ENCODE measurements around the gene TANK. TPM values are rescaled to one million over a fixed set of nuclear protein-coding genes. Genes with fewer than 3 reads are reported as not detected.
A peak's percentile ranks its signal among the peaks of the same experiment; 100 is the strongest.
"Not testable (repeated sequence)": the region's sequence is repeated elsewhere in the genome, so short reads cannot be mapped to it uniquely, and the experiment has no call there.

TANK gene
- total and polyA plus RNA-seq, 8 donors = 53.7 to 80.3 (median 70.2) TPM

DNA sequence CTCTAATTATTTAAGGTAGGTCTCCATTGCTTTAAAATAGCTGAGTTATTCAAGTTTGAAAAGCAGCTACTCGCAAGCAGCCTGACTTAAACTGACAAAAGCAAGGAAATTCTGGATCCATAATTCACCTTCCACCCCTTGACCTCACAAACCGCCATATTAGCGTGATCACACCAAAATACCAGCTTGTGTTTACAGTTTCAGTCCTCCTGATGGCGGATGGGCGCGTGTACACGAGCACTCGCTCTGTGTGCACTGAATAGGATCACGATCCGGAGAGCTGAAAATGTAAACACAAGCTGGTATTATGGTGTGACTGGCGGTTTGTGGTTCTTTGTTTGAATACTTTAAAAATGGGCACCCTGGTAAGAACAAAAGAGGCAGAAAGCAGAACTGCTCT, 105.6 kb downstream of the TANK start:
- Histone ChIP-seq H3K4me3 (no peak overlapping the region), H3K9me3 (no peaks in the 10 kb centered on the region), H3K4me1 (no peaks in the 10 kb centered on the region), H3K27ac (no peak overlapping the region), H3K27me3 (no peaks in the 10 kb centered on the region), H3K36me3 (no peaks in the 10 kb centered on the region)
- intact Hi-C loops (cut with DNase I) = no loop called here
- TF ChIP-seq, protein P1, sequence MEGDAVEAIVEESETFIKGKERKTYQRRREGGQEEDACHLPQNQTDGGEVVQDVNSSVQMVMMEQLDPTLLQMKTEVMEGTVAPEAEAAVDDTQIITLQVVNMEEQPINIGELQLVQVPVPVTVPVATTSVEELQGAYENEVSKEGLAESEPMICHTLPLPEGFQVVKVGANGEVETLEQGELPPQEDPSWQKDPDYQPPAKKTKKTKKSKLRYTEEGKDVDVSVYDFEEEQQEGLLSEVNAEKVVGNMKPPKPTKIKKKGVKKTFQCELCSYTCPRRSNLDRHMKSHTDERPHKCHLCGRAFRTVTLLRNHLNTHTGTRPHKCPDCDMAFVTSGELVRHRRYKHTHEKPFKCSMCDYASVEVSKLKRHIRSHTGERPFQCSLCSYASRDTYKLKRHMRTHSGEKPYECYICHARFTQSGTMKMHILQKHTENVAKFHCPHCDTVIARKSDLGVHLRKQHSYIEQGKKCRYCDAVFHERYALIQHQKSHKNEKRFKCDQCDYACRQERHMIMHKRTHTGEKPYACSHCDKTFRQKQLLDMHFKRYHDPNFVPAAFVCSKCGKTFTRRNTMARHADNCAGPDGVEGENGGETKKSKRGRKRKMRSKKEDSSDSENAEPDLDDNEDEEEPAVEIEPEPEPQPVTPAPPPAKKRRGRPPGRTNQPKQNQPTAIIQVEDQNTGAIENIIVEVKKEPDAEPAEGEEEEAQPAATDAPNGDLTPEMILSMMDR (IDR thresholded peaks at IDR 0.05) = no peak
- DNase-seq = no peak
- no peak for ATAC-seq

DNA sequence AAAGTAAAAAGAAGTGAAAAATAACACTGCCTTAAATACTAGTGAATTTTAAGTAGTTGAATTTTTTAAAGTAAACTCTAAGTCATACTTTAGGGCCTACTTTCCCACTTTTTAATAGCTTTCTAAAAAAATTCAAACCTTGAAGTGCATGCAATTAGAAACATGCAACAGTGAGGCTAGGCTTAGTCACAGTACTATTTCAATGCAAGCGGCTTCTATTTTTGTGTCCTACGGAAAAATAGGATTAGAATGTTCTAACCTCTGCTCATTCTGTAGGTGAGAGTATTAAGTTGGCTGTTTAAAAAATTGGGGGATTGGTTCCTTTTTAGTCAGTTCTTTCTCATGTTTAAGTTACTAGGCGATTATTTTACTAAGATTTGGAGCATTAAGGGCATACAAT, 108.9 kb downstream of the TANK start:
- no peaks in the 10 kb centered on the region for H3K27me3 ChIP-seq
- no peaks in the 10 kb centered on the region for H3K4me1 ChIP-seq
- H3K9me3 ChIP-seq = no peaks in the 10 kb centered on the region
- ATAC-seq (no peak), DNase-seq (no peak)
- intact Hi-C loops (cut with DNase I) = no loop called here
- H3K36me3 ChIP-seq = no peaks in the 10 kb centered on the region
- no peak overlapping the region for H3K4me3 ChIP-seq
- H3K27ac ChIP-seq = no peak overlapping the region
- TF ChIP-seq, protein P1 (IDR thresholded peaks at IDR 0.05) = no peak

DNA sequence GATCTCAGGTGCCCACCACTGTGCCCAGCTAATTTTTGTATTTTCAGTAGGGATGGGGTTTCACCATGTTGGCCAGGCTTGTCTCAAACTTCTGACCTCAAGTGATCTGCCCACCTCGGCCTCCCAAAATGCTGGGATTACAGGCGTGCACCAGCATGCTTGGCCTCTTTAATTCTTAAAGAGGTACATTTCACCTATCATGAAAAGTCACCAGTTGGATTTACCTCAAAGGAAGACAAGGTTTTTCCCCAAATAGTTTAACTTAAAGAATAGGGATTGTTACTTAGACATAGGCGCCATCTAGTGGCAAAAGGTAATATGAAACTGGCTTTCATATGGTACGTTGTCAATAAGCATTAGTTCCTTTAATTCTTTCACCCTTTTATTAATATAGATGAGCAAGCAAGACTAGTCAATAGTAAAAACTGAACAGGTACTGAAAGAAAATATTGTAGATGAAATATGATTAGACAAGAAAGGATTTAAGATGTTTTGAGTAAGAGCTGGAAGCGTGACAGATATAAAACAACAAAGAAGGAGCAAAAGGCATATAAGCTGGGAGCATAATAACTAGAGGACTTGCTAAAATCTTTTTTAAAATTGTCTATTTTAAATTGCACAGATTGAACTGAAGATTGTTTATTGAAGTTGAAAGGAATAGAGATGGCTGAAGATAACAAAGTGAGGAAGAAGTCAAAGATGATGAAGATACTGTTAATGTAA, 113.0 kb downstream of the TANK start:
- ATAC-seq = peak; percentile 60
- TF ChIP-seq, protein P1 (IDR thresholded peaks at IDR 0.05) = peak; percentile 71 to 77
- no peaks in the 10 kb centered on the region for H3K27me3 ChIP-seq
- no peaks in the 10 kb centered on the region for H3K36me3 ChIP-seq
- DNase-seq = peak in 1 of 4 donors; percentile 21
- intact Hi-C loops (cut with DNase I) = no loop called here
- no peak overlapping the region for H3K27ac ChIP-seq
- no peak overlapping the region for H3K4me3 ChIP-seq
- H3K9me3 ChIP-seq = no peaks in the 10 kb centered on the region
- H3K4me1 ChIP-seq = no peaks in the 10 kb centered on the region

DNA sequence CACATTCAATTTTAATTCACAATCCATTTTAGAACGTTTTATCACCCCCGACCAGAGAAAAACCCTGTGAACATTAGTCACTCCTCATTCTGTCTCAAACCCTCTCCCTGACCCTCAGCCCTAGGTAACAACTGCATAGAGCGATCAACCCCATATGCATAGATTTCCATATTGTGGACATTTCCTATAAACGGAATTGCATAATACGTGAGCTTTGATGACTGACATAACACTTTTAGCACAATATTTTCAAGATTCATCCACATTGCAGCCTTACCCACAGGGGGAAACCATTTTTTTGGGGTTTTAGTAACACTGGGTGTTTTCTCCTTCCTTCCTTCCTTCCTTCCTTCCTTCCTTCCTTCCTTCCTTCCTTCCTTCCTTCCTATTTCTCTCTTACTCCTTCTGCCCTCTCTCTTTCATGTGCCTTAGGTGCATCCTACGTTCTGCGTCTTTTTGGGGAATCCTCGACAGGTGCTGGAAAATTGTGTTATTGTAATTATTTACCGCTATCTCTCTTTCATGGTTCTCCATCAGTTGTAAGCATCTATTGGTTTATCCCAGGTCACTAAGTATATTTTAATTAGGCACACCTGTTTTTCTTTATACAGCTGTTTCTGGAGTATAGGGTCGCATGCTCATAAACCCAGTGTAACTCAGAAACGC, 118.5 kb downstream of the TANK start:
- ATAC-seq; H3K4me1 ChIP-seq; H3K36me3 ChIP-seq; DNase-seq; H3K27me3 ChIP-seq; H3K4me3 ChIP-seq; H3K9me3 ChIP-seq; H3K27ac ChIP-seq; intact Hi-C loops (cut with DNase I): not testable (repeated sequence)

DNA sequence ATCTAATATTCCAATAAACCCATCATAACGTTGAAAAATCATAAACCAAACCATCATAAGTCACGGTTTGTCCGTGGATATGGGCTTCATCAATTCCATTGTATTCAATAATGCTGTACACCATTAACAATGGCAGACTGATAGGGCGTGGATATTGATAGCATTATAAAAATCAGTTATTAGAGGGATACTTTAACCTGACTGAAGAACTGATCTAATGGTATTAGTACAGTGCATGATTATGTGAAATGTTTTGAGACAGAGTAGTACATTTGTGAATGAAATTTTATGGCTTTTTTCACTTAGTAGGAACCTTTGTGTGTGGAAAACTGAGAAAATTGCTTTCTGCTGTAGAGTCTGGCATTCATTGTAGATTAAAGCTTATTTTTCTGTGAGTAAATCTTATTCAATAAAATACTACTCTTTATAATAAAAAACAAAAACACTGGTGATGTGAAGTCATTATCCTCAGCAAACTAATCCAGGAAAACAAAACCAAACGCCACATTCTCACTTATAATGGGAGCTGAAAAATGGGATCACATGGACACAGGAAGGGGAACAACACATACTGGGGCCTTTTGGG, 119.1 kb downstream of the TANK start:
- H3K27ac ChIP-seq; intact Hi-C loops (cut with DNase I); H3K27me3 ChIP-seq; H3K9me3 ChIP-seq; H3K36me3 ChIP-seq; ATAC-seq; H3K4me1 ChIP-seq; DNase-seq; H3K4me3 ChIP-seq: not testable (repeated sequence)

DNA sequence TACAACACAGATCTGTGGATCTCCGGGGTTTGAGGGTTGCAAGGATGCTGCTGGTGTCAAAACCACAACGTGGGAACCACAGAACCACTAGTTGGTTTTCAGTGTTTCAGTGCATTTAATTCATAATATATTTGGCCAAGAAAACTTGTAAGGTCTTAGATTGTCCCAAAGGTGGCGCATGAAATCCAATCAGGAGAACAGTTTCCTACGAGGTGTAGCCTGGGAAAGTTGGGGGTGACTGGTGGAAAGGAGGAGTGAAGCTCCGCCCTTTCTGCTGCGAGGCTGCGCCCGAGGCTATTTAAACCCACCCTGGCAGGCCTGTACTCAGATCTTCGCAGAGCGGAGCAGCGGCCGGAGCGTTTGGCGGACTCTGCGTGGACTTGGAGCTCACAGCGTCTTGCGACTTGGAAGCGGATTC, 120.7 kb downstream of the TANK start:
- H3K4me3 ChIP-seq; H3K9me3 ChIP-seq; H3K36me3 ChIP-seq; ATAC-seq; intact Hi-C loops (cut with DNase I); H3K27ac ChIP-seq; H3K4me1 ChIP-seq: not testable (repeated sequence)
- DNase-seq = peak in 2 of 4 donors; percentile 83 to 96
- H3K27me3 ChIP-seq = peaks cover 0 to 14% of the 10 kb centered on the region in 2 donors

DNA sequence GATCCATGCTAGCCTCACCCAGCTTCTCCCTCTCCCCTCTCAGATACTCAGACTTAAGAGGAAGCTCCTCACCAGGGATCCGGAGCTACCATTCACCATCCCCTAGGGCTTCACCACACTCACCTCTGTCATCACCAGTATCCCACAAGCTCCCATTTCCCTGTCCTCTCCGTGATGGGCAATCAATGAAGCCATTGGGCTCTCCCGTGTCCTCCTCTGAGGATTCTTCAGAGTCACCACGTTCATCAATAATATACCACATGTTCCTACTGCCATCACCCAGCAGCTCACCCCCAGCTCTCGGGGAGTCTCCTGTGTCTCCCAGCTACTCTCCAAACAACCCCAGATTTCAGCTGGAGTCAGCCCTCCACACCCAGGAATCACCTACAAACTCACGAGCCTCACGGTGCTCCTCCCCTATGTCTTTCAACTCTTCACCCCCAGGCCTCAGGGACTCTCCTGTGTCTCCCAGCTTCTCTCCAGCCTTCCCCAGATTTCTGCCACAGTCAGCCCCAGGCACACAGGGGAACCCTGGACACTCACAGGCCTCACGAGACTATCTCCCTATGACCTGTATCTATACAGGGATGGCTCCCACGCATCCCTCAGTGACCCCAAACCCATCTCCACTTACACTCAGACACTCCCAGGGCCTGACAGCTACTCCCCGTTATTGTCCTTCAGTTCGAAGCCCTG, 121.5 kb downstream of the TANK start:
- not testable (repeated sequence) for H3K27ac ChIP-seq

DNA sequence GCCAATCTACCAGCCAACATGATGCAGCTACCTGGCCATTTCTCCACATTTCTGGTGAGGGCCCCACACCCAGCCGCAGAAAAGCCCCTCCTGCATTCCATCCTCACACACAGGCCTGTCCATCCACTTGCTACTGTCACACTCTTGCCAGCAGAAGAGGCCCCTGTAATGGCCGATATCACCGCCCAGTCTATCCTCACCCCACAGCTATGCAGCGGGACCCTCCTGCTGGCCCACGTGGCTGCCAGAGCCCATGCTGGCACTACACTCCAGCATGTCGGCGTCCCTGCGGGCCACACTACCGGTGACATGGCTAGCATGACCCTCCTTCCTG, 122.0 kb downstream of the TANK start:
- H3K4me1 ChIP-seq; DNase-seq; H3K27ac ChIP-seq; H3K9me3 ChIP-seq; intact Hi-C loops (cut with DNase I); ATAC-seq; H3K4me3 ChIP-seq; H3K36me3 ChIP-seq: not testable (repeated sequence)
- peaks cover 0 to 14% of the 10 kb centered on the region in 2 donors for H3K27me3 ChIP-seq

More for the DNA sequence above, 121.5 kb downstream of the TANK start:
- H3K36me3 ChIP-seq; intact Hi-C loops (cut with DNase I); H3K9me3 ChIP-seq; H3K4me3 ChIP-seq; ATAC-seq; H3K4me1 ChIP-seq; DNase-seq: not testable (repeated sequence)
- peaks cover 0 to 14% of the 10 kb centered on the region in 2 donors for H3K27me3 ChIP-seq

Measured in left lung (tissue), 10 donors.